ENCODE data around the gene ZNF837.
A peak's percentile ranks its signal among the peaks of the same experiment; 100 is the strongest.

Gene ZNF837

DNA sequence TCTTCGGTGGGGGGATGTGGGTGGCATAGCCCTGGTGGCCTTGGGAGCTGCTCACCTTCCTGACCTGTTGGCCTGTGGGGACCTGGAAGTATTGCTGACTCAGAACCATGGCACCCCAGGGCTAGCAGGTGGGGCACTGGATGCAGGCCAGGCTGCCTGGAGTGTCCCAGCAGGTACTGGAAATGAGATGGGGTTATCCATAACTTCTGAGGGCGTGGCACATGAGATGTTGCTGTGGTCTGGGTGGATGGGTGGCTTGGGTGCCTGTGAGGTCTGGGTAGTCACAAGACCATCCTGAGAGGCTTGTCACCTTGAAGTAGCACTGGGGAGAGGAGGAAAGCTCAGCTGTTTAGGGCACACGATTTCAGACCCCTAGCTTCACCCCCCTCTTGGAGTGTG is 14.0 kb upstream of the ZNF837 start:
- no CpG with 5 or more reads among the region's 3 CpGs for WGBS (ENCODE audit: extremely low coverage, insufficient coverage, insufficient read length)

GRCh38 chr19:58393725-58394033 is 12.8 kb upstream of the ZNF837 start:
- Histone ChIP-seq H3K4ac (ENCODE audit: low read depth, low read length) (no peak overlapping the region), H3K14ac (ENCODE audit: low read length) (no peak overlapping the region), H3K4me3 (ENCODE audit: low read depth, low read length) (no peak overlapping the region), H3K9ac (ENCODE audit: low read length) (no peak overlapping the region), H3K18ac (ENCODE audit: low read length) (no peak overlapping the region), H3K79me1 (ENCODE audit: low read length) (peaks cover 8% of the 10 kb centered on the region), H4K8ac (ENCODE audit: low read depth, low read length) (no peak overlapping the region), H3K9me3 (ENCODE audit: insufficient read depth, low read depth, low read length) (no peaks in the 10 kb centered on the region), H2AFZ (ENCODE audit: insufficient read depth, low read length, poor library complexity) (no peak overlapping the region), H3K27me3 (ENCODE audit: insufficient read depth, low read length) (peaks cover 15% of the 10 kb centered on the region), H3K23ac (ENCODE audit: low read length) (no peak overlapping the region), H3K79me2 (ENCODE audit: control insufficient read depth, insufficient read depth, low read length, poor library complexity) (peaks cover 3% of the 10 kb centered on the region), H4K91ac (ENCODE audit: low read depth, low read length) (no peak overlapping the region), H2BK120ac (ENCODE audit: insufficient read depth, low read length, poor library complexity) (no peak overlapping the region), H3K4me1 (ENCODE audit: control insufficient read depth in 1 of 2, insufficient read depth in 2 of 2, low read length in 2 of 2) (peaks cover 22 to 30% of the 10 kb centered on the region in 2 experiments), H3K4me2 (ENCODE audit: low read length) (no peak overlapping the region), H2AK5ac (ENCODE audit: low read length) (no peak overlapping the region), H3K36me3 (ENCODE audit: control insufficient read depth in 1 of 2, insufficient read depth in 2 of 2, low read length in 2 of 2) (peaks cover 42 to 49% of the 10 kb centered on the region in 2 experiments), H3K27ac (ENCODE audit: low read depth, low read length) (no peak overlapping the region), H4K12ac (ENCODE audit: low read depth, low read length) (no peak overlapping the region), H2BK5ac (ENCODE audit: low read depth, low read length, poor library complexity) (no peak overlapping the region), H2BK12ac (ENCODE audit: low read length) (no peak overlapping the region)
- DNase-seq = no peak
- WGBS (ENCODE audit: extremely low coverage, insufficient coverage, insufficient read length) = no CpG with 5 or more reads among the region's 4 CpGs

More for the DNA sequence above, 14.0 kb upstream of the ZNF837 start:
- H2BK120ac ChIP-seq (ENCODE audit: insufficient read depth, low read length, poor library complexity) = no peak overlapping the region
- H3K79me2 ChIP-seq (ENCODE audit: control insufficient read depth, insufficient read depth, low read length, poor library complexity) = peaks cover 3% of the 10 kb centered on the region
- no peak overlapping the region for H3K23ac ChIP-seq (ENCODE audit: low read length)
- no peak overlapping the region for H2AK5ac ChIP-seq (ENCODE audit: low read length)
- no peak overlapping the region for H3K4me3 ChIP-seq (ENCODE audit: low read depth, low read length)
- H2AFZ ChIP-seq (ENCODE audit: insufficient read depth, low read length, poor library complexity) = no peak overlapping the region
- H3K4ac ChIP-seq (ENCODE audit: low read depth, low read length) = no peak overlapping the region
- DNase-seq = no peak
- H2BK5ac ChIP-seq (ENCODE audit: low read depth, low read length, poor library complexity) = no peak overlapping the region
- no peak overlapping the region for H4K91ac ChIP-seq (ENCODE audit: low read depth, low read length)
- H3K9me3 ChIP-seq (ENCODE audit: insufficient read depth, low read depth, low read length) = no peaks in the 10 kb centered on the region
- H3K4me2 ChIP-seq (ENCODE audit: low read length) = no peak overlapping the region
- H3K14ac ChIP-seq (ENCODE audit: low read length) = no peak overlapping the region
- H4K8ac ChIP-seq (ENCODE audit: low read depth, low read length) = no peak overlapping the region
- peaks cover 22 to 30% of the 10 kb centered on the region in 2 experiments for H3K4me1 ChIP-seq (ENCODE audit: control insufficient read depth in 1 of 2, insufficient read depth in 2 of 2, low read length in 2 of 2)
- H2BK12ac ChIP-seq (ENCODE audit: low read length) = no peak overlapping the region
- peaks cover 40 to 44% of the 10 kb centered on the region in 2 experiments for H3K36me3 ChIP-seq (ENCODE audit: control insufficient read depth in 1 of 2, insufficient read depth in 2 of 2, low read length in 2 of 2)
- H3K9ac ChIP-seq (ENCODE audit: low read length) = no peak overlapping the region
- no peak overlapping the region for H4K12ac ChIP-seq (ENCODE audit: low read depth, low read length)
- peaks cover 8% of the 10 kb centered on the region for H3K79me1 ChIP-seq (ENCODE audit: low read length)
- H3K18ac ChIP-seq (ENCODE audit: low read length) = no peak overlapping the region
- peaks cover 15% of the 10 kb centered on the region for H3K27me3 ChIP-seq (ENCODE audit: insufficient read depth, low read length)
- no peak overlapping the region for H3K27ac ChIP-seq (ENCODE audit: low read depth, low read length)

- WGBS (ENCODE audit: extremely low coverage, insufficient coverage, insufficient read length) = no CpG with 5 or more reads among the region's 26 CpGs
- H3K18ac ChIP-seq (ENCODE audit: low read length) = peak overlapping the region; percentile 11
- H2BK5ac ChIP-seq (ENCODE audit: low read depth, low read length, poor library complexity) = no peak overlapping the region
Observed at GRCh38 chr19:58392945-58393724, 12.3 kb upstream of the ZNF837 start.

DNA sequence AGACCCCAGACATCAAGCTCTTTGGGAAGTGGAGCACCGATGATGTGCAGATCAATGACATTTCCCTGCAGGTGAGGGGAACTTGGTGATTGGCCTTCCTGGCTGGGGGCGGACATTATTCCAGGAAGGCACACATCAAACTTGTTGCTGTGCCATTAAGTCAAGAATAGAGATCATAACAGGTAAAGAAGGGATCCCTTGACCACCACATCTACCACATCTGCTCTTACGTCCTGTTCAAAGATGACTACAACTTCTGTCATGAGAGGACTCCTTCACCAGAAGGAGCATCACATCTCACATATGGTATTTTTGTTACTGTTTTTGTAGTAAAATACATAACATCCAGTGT is 7.3 kb upstream of the ZNF837 start:
- no peak overlapping the region for H4K12ac ChIP-seq (ENCODE audit: low read depth, low read length)
- H3K14ac ChIP-seq (ENCODE audit: low read length) = no peak overlapping the region
- no CpG with 5 or more reads among the region's 3 CpGs for WGBS (ENCODE audit: extremely low coverage, insufficient coverage, insufficient read length)
- no peak overlapping the region for H2AFZ ChIP-seq (ENCODE audit: insufficient read depth, low read length, poor library complexity)
- peak overlapping the region; percentile 80 for H3K4ac ChIP-seq (ENCODE audit: low read depth, low read length)
- H3K4me2 ChIP-seq (ENCODE audit: low read length) = peak overlapping the region; percentile 63
- no peak overlapping the region for H2BK120ac ChIP-seq (ENCODE audit: insufficient read depth, low read length, poor library complexity)
- H2AK5ac ChIP-seq (ENCODE audit: low read length) = no peak overlapping the region
- no peak overlapping the region for H2BK5ac ChIP-seq (ENCODE audit: low read depth, low read length, poor library complexity)
- H3K9me3 ChIP-seq (ENCODE audit: insufficient read depth, low read depth, low read length) = no peaks in the 10 kb centered on the region
- H2BK12ac ChIP-seq (ENCODE audit: low read length) = no peak overlapping the region
- H3K36me3 ChIP-seq (ENCODE audit: control insufficient read depth in 1 of 2, insufficient read depth in 2 of 2, low read length in 2 of 2) = peaks cover 22 to 33% of the 10 kb centered on the region in 2 experiments
- H3K79me2 ChIP-seq (ENCODE audit: control insufficient read depth, insufficient read depth, low read length, poor library complexity) = peaks cover 15% of the 10 kb centered on the region
- H3K23ac ChIP-seq (ENCODE audit: low read length) = no peak overlapping the region
- no peaks in the 10 kb centered on the region for H3K27me3 ChIP-seq (ENCODE audit: insufficient read depth, low read length)
- peak overlapping the region; percentile 60 for H3K9ac ChIP-seq (ENCODE audit: low read length)
- H4K8ac ChIP-seq (ENCODE audit: low read depth, low read length) = no peak overlapping the region
- no peak overlapping the region for H3K18ac ChIP-seq (ENCODE audit: low read length)
- H3K4me3 ChIP-seq (ENCODE audit: low read depth, low read length) = peak overlapping the region; percentile 80
- peaks cover 11% of the 10 kb centered on the region for H3K79me1 ChIP-seq (ENCODE audit: low read length)
- H3K4me1 ChIP-seq (ENCODE audit: control insufficient read depth in 1 of 2, insufficient read depth in 2 of 2, low read length in 2 of 2) = peaks cover 15 to 25% of the 10 kb centered on the region in 2 experiments
- DNase-seq = no peak
- no peak overlapping the region for H4K91ac ChIP-seq (ENCODE audit: low read depth, low read length)
- no peak overlapping the region for H3K27ac ChIP-seq (ENCODE audit: low read depth, low read length)

More at GRCh38 chr19:58392945-58393724, 12.3 kb upstream of the ZNF837 start:
- Histone ChIP-seq H3K14ac (ENCODE audit: low read length) (no peak overlapping the region), H3K9ac (ENCODE audit: low read length) (no peak overlapping the region), H4K12ac (ENCODE audit: low read depth, low read length) (no peak overlapping the region), H3K79me1 (ENCODE audit: low read length) (peaks cover 8% of the 10 kb centered on the region), H2AK5ac (ENCODE audit: low read length) (no peak overlapping the region), H2BK120ac (ENCODE audit: insufficient read depth, low read length, poor library complexity) (no peak overlapping the region), H3K4ac (ENCODE audit: low read depth, low read length) (no peak overlapping the region), H3K27ac (ENCODE audit: low read depth, low read length) (no peak overlapping the region), H3K9me3 (ENCODE audit: insufficient read depth, low read depth, low read length) (no peaks in the 10 kb centered on the region), H3K4me1 (ENCODE audit: control insufficient read depth in 1 of 2, insufficient read depth in 2 of 2, low read length in 2 of 2) (peaks cover 22 to 30% of the 10 kb centered on the region in 2 experiments), H4K8ac (ENCODE audit: low read depth, low read length) (no peak overlapping the region), H3K36me3 (ENCODE audit: control insufficient read depth in 1 of 2, insufficient read depth in 2 of 2, low read length in 2 of 2) (peaks cover 42 to 52% of the 10 kb centered on the region in 2 experiments), H3K27me3 (ENCODE audit: insufficient read depth, low read length) (peaks cover 15% of the 10 kb centered on the region), H3K79me2 (ENCODE audit: control insufficient read depth, insufficient read depth, low read length, poor library complexity) (peaks cover 3% of the 10 kb centered on the region), H3K4me3 (ENCODE audit: low read depth, low read length) (no peak overlapping the region), H4K91ac (ENCODE audit: low read depth, low read length) (no peak overlapping the region), H3K4me2 (ENCODE audit: low read length) (no peak overlapping the region), H2AFZ (ENCODE audit: insufficient read depth, low read length, poor library complexity) (no peak overlapping the region), H2BK12ac (ENCODE audit: low read length) (no peak overlapping the region), H3K23ac (ENCODE audit: low read length) (no peak overlapping the region)
- DNase-seq = no peak
